Measurements from ENCODE around the gene APOF.

APOF gene

DNA sequence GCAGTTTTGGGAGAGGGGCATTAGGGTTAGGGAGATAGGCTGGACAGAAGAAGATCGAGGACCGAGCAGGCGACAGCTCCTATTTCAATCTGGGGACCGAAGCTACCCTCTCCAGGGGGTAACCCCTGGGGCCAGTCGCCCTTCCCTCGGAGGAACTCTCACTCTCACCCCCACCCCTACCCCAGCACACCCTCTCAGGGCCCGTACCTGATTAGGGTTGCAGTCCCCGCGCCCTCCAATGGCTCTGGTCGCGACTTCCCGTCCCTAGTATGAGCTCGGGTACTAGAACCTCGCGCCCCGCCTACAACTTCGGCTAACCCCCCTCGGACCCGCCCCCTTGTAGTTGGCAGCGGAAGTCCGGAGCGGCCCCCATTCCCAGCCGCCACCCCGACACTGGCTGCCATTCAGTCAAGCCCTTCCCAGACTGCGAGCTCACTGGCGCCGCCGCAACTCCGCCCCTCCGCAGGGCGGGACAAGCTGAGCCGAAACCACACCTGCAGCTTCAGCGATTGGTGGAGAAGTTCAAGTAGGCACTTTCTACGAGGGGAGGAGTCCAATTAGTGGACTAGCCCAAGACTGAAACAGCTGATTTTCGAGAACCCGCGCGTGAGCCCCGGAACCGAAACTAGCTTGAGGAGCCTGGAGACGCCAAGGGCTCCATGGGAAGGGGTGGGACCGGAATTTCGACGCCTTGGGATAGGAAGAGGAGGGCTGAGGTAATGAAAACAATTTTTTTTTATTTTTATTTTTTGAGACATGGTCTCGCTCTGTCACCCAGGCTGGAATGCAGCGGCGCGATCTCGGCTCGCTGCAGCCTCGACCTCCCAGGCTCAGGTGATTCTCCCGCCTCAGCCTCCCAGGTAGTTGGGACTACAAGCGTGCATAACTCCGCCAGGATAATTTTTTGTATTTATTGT is 2.5 kb downstream of the APOF start, which contains the start of gene STAT2 (continued):
- TF ChIP-seq ZNF610 (tag by site-specific recombination; IDR thresholded peaks at IDR 0.05; ENCODE audit: borderline replicate concordance) (no peak; the same call in 1 of the 2 replicates), RBAK (tag by site-specific recombination; IDR thresholded peaks at IDR 0.05) (no peak), KLF9 (tag by site-specific recombination; IDR thresholded peaks at IDR 0.05; ENCODE audit: low read depth) (peak; percentile 94), ZNF292 (tag by site-specific recombination; IDR thresholded peaks at IDR 0.05; ENCODE audit: borderline replicate concordance, low read depth) (no peak), ZNF2 (tag by site-specific recombination; IDR thresholded peaks at IDR 0.05) (no peak; the same call in 1 of the 2 replicates), GLIS1 (tag by site-specific recombination; IDR thresholded peaks at IDR 0.05) (peak; percentile 90), SALL2 (tag by site-specific recombination; IDR thresholded peaks at IDR 0.05; ENCODE audit: borderline replicate concordance) (no peak), ZNF626 (tag by site-specific recombination; IDR thresholded peaks at IDR 0.05) (no peak), ZNF776 (tag by site-specific recombination; IDR thresholded peaks at IDR 0.05; ENCODE audit: borderline replicate concordance) (no peak), TCF7L2 (IDR thresholded peaks at IDR 0.05; ENCODE audit: borderline replicate concordance, low read depth, low read length) (no peak), KLF7 (tag by site-specific recombination; IDR thresholded peaks at IDR 0.05; ENCODE audit: borderline replicate concordance) (no peak), IKZF3 (tag by site-specific recombination; IDR thresholded peaks at IDR 0.05) (peak; percentile 98), EGR2 (tag by site-specific recombination; IDR thresholded peaks at IDR 0.05; ENCODE audit: low read depth) (0 out of 2 replicates have a peak, but pooled peaks have one; percentile 38), MEIS1 (CRISPR knock-in tag; IDR thresholded peaks at IDR 0.05; ENCODE audit: borderline replicate concordance) (no peak), ZNF121 (tag by site-specific recombination; IDR thresholded peaks at IDR 0.05) (no peak), SP7 (tag by site-specific recombination; IDR thresholded peaks at IDR 0.05) (peak; percentile 46), ZNF211 (tag by site-specific recombination; IDR thresholded peaks at IDR 0.05; ENCODE audit: low read depth) (no peak), ZNF239 (tag by site-specific recombination; IDR thresholded peaks at IDR 0.05) (no peak), SETDB1 (IDR thresholded peaks at IDR 0.05; ENCODE audit: insufficient read length, low read length) (no peak), ZNF169 (tag by site-specific recombination; IDR thresholded peaks at IDR 0.05) (no peak), ZNF830 (tag by site-specific recombination; IDR thresholded peaks at IDR 0.05; ENCODE audit: low read depth) (no peak), ZNF624 (tag by site-specific recombination; IDR thresholded peaks at IDR 0.05) (no peak), ZBTB17 (tag by site-specific recombination; IDR thresholded peaks at IDR 0.05) (peak; percentile 99)
- TF ChIP-seq, protein P1, sequence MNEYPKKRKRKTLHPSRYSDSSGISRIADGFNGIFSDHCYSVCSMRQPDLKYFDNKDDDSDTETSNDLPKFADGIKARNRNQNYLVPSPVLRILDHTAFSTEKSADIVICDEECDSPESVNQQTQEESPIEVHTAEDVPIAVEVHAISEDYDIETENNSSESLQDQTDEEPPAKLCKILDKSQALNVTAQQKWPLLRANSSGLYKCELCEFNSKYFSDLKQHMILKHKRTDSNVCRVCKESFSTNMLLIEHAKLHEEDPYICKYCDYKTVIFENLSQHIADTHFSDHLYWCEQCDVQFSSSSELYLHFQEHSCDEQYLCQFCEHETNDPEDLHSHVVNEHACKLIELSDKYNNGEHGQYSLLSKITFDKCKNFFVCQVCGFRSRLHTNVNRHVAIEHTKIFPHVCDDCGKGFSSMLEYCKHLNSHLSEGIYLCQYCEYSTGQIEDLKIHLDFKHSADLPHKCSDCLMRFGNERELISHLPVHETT (tag by site-specific recombination; IDR thresholded peaks at IDR 0.05) = 0 out of 2 replicates have a peak, but pooled peaks have one; percentile 35
- TF ChIP-seq, protein P2, sequence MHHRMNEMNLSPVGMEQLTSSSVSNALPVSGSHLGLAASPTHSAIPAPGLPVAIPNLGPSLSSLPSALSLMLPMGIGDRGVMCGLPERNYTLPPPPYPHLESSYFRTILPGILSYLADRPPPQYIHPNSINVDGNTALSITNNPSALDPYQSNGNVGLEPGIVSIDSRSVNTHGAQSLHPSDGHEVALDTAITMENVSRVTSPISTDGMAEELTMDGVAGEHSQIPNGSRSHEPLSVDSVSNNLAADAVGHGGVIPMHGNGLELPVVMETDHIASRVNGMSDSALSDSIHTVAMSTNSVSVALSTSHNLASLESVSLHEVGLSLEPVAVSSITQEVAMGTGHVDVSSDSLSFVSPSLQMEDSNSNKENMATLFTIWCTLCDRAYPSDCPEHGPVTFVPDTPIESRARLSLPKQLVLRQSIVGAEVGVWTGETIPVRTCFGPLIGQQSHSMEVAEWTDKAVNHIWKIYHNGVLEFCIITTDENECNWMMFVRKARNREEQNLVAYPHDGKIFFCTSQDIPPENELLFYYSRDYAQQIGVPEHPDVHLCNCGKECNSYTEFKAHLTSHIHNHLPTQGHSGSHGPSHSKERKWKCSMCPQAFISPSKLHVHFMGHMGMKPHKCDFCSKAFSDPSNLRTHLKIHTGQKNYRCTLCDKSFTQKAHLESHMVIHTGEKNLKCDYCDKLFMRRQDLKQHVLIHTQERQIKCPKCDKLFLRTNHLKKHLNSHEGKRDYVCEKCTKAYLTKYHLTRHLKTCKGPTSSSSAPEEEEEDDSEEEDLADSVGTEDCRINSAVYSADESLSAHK (tag by site-specific recombination; IDR thresholded peaks at IDR 0.05) = peak; percentile 80
- TF ChIP-seq, protein P3, sequence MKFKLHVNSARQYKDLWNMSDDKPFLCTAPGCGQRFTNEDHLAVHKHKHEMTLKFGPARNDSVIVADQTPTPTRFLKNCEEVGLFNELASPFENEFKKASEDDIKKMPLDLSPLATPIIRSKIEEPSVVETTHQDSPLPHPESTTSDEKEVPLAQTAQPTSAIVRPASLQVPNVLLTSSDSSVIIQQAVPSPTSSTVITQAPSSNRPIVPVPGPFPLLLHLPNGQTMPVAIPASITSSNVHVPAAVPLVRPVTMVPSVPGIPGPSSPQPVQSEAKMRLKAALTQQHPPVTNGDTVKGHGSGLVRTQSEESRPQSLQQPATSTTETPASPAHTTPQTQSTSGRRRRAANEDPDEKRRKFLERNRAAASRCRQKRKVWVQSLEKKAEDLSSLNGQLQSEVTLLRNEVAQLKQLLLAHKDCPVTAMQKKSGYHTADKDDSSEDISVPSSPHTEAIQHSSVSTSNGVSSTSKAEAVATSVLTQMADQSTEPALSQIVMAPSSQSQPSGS (tag by site-specific recombination; IDR thresholded peaks at IDR 0.05; ENCODE audit: low read depth) = no peak; the same call in 1 of the 2 replicates
- TF ChIP-seq, protein P4, sequence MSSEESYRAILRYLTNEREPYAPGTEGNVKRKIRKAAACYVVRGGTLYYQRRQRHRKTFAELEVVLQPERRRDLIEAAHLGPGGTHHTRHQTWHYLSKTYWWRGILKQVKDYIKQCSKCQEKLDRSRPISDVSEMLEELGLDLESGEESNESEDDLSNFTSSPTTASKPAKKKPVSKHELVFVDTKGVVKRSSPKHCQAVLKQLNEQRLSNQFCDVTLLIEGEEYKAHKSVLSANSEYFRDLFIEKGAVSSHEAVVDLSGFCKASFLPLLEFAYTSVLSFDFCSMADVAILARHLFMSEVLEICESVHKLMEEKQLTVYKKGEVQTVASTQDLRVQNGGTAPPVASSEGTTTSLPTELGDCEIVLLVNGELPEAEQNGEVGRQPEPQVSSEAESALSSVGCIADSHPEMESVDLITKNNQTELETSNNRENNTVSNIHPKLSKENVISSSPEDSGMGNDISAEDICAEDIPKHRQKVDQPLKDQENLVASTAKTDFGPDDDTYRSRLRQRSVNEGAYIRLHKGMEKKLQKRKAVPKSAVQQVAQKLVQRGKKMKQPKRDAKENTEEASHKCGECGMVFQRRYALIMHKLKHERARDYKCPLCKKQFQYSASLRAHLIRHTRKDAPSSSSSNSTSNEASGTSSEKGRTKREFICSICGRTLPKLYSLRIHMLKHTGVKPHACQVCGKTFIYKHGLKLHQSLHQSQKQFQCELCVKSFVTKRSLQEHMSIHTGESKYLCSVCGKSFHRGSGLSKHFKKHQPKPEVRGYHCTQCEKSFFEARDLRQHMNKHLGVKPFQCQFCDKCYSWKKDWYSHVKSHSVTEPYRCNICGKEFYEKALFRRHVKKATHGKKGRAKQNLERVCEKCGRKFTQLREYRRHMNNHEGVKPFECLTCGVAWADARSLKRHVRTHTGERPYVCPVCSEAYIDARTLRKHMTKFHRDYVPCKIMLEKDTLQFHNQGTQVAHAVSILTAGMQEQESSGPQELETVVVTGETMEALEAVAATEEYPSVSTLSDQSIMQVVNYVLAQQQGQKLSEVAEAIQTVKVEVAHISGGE (tag by site-specific recombination; conservative IDR thresholded peaks at IDR 0.05; ENCODE audit: low read depth) = peak; percentile 87
- TF ChIP-seq, protein P5, sequence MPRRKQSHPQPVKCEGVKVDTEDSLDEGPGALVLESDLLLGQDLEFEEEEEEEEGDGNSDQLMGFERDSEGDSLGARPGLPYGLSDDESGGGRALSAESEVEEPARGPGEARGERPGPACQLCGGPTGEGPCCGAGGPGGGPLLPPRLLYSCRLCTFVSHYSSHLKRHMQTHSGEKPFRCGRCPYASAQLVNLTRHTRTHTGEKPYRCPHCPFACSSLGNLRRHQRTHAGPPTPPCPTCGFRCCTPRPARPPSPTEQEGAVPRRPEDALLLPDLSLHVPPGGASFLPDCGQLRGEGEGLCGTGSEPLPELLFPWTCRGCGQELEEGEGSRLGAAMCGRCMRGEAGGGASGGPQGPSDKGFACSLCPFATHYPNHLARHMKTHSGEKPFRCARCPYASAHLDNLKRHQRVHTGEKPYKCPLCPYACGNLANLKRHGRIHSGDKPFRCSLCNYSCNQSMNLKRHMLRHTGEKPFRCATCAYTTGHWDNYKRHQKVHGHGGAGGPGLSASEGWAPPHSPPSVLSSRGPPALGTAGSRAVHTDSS (tag by site-specific recombination; IDR thresholded peaks at IDR 0.05) = no peak
